HTERT RPE-1 (cell line): Measurements from ENCODE around the gene TECPR2.

Source experiments
- in situ Hi-C: fragments of 300-500 bp; cut with MboI; formaldehyde crosslinking; loops from 4 replicates; pipeline ENCODE4 v1.14.3; 2020; ENCODE audit warnings: low sequenced_read_pairs

The TECPR2 gene

GRCh38 chr14:102424520-102424919 lies 61.8 kb downstream of the TECPR2 start:
- in situ Hi-C loops: no loop called here

GRCh38 chr14:102424923-102425322 lies 62.2 kb downstream of the TECPR2 start:
- in situ Hi-C loops: no loop called here

GRCh38 chr14:102426796-102427195 lies 64.1 kb downstream of the TECPR2 start:
- in situ Hi-C loops: no loop called here

- in situ Hi-C loops: no loop called here
These were observed 64.9 kb downstream of the TECPR2 start for GRCh38 chr14:102427642-102428041.

DNA sequence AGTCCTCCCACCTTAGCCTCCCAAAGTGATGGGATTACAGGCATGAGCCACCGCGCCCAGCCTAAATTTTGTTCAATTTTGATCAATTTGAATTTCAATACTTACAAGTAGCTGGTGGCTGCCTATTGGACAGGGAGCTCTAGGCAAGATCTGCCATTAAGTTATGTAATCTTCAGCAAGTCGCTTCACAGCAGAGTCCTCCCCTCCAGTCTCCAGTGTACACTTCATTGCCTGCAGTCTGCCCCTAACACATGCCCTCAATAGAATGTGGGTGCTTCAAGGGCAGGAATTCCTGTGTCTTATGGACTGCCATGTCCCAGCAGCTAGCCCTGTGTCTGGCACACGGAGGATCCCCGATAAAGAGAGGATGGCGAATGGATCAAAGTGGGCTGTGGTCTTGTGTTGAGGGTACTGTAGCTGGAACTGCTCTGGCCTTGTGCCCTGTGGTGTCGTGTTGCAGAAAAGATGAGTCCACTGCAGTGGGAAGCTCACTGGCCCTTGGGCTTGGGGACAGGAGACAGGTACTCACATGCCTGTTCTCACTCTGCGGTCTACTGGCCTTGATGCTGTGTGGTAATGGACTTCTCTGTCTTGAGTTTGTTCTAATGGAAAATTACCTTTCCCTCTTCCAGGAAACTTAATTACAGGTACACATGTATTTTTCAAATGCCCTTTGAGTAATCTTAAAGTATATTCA lies 67.6 kb downstream of the TECPR2 start:
- in situ Hi-C loops: no loop called here

- in situ Hi-C loops: no loop called here
These were observed 69.0 kb downstream of the TECPR2 start for GRCh38 chr14:102431751-102432150.

DNA sequence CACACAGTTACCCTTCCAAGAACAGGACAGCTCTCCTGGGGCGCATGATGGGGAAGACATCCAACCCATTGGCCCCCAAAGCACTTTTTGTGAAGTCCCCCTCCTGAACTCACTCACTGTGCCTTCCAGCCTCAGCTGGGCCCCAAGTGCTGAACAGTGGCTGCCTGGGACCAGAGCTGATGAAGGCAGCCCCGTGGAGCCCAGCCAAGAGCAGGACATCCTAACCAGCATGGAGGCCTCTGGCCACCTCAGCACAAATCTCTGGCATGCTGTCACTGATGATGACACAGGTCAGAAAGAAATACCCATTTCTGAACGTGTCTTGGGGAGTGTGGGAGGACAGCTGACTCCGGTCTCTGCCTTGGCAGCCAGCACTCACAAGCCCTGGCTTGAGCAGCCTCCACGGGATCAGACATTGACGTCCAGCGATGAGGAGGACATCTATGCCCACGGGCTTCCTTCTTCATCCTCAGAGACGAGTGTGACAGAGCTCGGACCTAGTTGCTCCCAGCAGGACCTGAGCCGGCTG lies 72.0 kb downstream of the TECPR2 start:
- in situ Hi-C loops: no loop called here

GRCh38 chr14:102437997-102438915 lies 75.5 kb downstream of the TECPR2 start:
- in situ Hi-C loops: no loop called here

DNA sequence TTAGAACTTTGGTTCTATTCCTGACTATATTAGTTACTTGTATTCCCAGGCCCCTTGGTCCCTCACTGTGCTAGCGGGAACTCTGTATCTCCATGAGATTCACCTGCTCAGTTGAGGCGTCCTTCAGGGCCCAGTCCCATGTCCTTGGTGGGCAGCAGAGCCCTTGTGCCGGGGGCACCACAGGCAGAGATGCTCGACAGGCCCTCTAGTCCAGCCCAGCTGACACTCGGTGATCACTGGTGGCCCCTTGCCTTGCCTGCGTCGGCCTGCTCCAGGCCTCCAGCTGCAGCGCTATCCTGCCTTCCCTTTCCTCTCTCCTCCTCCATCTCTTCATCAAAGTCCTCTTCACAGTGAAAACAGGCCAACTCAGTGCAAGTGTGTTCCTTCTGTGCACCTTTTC lies 76.8 kb downstream of the TECPR2 start:
- in situ Hi-C loops: no loop called here

- in situ Hi-C loops: no loop called here
These were observed 77.7 kb downstream of the TECPR2 start for GRCh38 chr14:102440392-102440791.

DNA sequence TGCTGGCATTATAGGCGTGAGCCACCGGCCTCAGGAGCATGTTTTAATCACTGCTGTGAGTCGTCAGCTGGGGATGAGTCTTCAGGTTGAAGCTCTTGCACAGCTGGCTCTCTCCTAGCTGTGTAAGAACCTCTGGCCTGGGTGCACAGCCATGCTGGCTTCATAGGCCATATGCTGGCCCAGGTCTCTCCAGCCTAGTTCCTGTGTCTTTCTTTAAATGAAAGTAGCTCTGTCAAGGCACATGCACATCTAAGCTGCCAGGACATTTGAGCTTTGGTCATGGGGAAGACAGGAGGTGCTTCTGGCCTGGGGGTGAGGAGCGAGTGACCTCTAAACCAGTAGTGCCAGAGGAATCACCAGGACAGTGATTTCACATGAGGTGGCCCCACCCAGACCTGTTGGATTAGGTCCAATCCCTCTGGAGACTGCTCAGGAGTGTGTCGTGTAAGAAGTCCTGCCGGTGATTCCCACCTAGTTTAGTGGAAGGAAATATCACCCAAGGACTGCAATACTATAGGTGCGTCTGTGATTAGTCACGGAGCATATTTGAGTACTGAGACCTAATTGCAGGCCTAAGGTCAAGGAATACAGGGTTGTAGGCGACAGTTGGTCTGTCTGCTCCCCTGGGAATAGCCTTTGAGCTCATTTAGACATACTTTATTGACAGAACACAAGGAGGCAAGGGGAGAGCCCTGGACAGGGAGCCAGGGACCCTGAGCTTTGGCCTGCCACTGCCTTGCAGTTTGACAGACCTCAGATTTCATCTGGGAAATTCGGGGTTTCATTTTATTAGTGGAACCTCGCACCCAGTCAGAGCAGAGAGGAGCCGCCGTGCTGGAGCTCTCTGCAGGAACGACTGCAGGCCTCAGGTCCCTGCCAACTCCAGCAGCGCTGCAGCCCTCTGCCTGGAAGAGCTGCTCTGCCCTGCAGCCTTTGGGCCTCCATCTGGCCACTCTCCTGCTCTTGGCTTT lies 79.8 kb downstream of the TECPR2 start:
- in situ Hi-C loops: no loop called here

GRCh38 chr14:102445066-102445465 lies 82.3 kb downstream of the TECPR2 start:
- in situ Hi-C loops: no loop called here

DNA sequence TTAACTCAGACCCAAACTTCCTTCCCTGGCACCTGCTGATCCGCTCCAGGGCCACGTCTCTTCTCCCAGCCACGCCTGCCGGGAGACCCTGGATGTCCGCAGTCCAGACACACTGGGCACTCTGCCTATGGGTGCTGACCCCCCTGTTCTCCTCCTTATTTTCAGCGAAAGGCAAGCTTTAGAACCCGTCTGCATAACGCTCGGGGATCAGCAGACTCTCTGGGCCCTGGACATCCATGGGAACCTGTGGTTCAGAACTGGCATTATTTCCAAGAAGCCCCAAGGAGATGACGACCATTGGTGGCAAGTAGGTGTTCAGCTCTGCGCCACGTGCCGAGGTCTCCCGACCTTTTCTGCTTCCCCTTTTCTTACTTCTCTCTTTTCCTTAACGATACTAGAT lies 82.9 kb downstream of the TECPR2 start:
- in situ Hi-C loops: no loop called here

DNA sequence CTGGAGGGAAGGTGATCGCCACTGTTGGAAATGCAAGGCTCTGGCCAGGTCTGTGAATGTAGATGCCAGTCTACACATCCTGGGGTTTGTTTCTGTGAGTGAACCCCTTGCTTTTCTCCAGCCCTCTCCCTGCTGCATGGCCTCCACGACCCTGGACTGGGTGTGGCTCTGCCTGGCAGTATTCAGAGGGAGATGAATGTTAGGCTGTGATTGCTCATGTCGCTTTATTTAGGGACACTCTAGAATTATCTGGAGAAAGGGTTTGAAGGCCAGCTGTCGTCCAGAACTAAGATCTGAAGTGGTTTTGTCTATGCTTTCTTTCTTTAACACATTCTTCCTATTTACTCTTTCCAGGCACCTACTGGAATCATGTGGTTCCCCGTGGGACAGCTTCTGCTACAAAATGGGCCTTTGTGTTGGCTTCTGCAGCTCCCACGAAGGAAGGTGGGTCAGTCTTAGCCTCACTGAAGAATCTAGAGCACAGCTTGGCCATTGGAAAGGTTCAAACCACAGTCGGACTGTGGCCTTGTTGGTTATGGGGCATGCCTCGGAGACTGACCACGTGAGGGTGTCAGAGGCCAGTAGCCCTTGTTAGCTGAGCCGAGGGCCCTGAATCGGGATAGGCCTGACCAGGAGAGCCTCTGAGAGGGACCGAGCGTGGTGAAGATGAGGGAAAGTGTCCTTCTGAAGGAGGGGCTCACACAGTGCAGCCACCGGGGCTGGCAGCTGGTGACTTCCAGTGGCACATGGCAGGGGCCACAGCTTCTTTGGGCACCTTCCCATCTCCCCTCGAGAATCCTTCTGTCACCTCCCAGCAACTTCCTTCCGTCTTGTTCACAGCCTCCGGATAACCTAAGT lies 87.7 kb downstream of the TECPR2 start:
- in situ Hi-C loops: no loop called here

DNA sequence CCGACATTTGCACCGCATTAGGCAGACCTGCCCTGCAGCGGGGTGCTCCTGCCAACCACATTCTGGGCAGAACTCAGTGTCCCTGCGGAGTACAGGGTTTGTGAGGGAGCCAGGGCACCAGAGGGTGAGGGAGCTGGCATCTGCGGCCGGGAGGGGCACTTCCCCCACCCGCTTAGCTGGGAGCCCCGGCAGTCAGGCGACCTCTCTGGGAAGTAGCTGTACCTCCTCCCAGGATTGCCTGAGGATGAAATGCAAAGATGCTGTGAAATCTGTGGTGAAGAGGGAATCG lies 88.3 kb downstream of the TECPR2 start:
- in situ Hi-C loops: no loop called here

DNA sequence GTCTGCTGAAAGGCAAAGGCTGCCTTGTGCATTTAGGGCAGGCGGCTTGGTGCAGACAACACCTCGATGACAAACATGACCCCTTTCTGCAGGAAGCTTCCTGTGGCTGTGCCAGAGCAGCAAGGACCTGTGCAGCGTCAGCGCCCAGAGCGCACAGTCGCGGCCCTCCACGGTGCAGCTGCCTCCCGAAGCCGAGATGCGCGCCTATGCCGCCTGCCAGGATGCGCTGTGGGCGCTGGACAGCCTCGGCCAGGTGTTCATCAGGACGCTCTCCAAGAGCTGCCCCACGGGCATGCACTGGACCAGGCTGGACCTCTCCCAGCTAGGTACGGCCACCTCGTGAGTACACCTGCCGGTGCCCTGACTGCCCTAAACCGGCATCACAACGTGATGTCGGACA lies 89.6 kb downstream of the TECPR2 start:
- in situ Hi-C loops: no loop called here

- in situ Hi-C loops: no loop called here
These were observed 92.0 kb downstream of the TECPR2 start for GRCh38 chr14:102454711-102455110.

GRCh38 chr14:102457509-102457908 lies 94.8 kb downstream of the TECPR2 start:
- in situ Hi-C loops: no loop called here

DNA sequence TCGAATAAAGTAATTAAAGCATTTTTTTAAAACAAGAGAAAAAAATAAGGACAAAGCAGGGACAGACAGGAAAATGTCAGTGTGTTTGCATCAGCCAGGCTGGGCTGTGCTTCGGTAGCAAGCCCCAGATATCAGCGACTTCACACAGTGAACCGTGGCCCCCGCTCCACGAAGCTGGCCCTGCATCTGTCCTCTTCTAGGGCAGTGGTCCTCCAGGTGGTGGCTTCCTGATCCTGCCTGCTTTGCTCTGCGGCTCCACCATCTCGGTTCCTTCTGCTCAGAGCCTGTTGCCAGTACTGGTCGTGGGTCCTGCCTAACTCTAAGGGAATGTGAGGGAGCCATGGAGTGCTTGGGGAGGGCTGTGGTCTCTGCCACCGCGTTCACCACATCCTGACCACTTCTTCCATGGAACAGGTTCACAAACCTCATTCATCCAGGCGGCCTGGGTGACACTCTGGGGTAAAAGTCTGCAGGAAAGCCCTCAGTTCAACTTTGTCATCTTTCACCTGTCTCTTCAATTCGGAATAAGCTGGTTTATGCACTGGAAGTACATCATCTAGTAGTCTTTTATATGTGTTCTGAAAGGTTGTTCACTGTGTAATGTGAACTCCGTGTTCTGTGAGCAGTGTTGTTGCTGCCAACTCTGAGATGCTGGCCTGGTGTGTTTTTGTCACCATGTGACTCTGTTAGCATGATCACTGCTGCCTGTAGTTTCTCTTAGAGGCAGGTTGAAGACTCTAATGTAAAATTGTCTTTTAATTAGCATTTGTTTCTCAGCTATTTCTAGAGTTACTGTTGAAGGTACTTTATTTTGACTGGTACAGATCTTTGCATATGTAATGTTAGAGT lies 99.0 kb downstream of the TECPR2 start:
- in situ Hi-C loops: no loop called here
